Peyer's patch (tissue), 4 donors: Measurements from ENCODE around the gene SDR39U1.

Source experiments
- CTCF ChIP-seq, 6 experiments: fragments of 450-650 bp in 4 of 6; fragments of 200-600 bp in 2 of 6; sonication (generic) in 1 of 6; IDR thresholded peaks; one replicate each; pipeline ENCODE4 v1.5.1; 2017 to 2019; ENCODE audit warnings: antibody characterized with exemption in 6 of 6, mild to moderate bottlenecking in 3 of 6, moderate library complexity in 1 of 6
- POLR2A ChIP-seq, 2 donors: fragments of 450-650 bp; IDR thresholded peaks; one replicate each; pipeline ENCODE4 v1.5.1; 2017; ENCODE audit warnings: antibody characterized with exemption in 2 of 2, mild to moderate bottlenecking in 2 of 2, moderate library complexity in 2 of 2

- no peak for TF ChIP-seq CTCF (IDR thresholded peaks at IDR 0.05)
- no peak for TF ChIP-seq POLR2A (IDR thresholded peaks at IDR 0.05)
Observed at GRCh38 chr14:24398653-24399446, 43.7 kb downstream of the SDR39U1 start, which contains the start of gene NYNRIN.
